ENCODE results near the gene CENPN. TPM values are rescaled to one million over a fixed set of nuclear protein-coding genes. Genes with fewer than 3 reads are reported as not detected.
A peak's percentile ranks its signal among the peaks of the same experiment; 100 is the strongest.

CENPN gene
- polyA plus RNA-seq, 3 donors, result 2.5 to 4.9 (median 4.4) TPM

- peaks cover 0 to 1% (median 0%) of the 10 kb centered on the region in 3 donors for H3K27me3 Mint-ChIP-seq (ENCODE audit: low read depth in 3 of 3)
- Histone ChIP-seq H3K36me3 (replicated peaks in 1 of 2; ENCODE audit: control insufficient read depth in 1 of 2, insufficient read depth in 2 of 2, low read length in 2 of 2) (peaks cover under 1 to 17% of the 10 kb centered on the region in 2 donors), H3K27ac (ENCODE audit: low read depth in 1 of 2, low read length in 2 of 2) (peak overlapping the region in 1 of 2 donors; percentile 80), H3K79me2 (ENCODE audit: insufficient read depth, low read length) (peaks cover 96% of the 10 kb centered on the region), H3K9ac (ENCODE audit: insufficient read depth, low read length, poor library complexity, severe bottlenecking) (peak overlapping the region; percentile 58), H3K4me2 (replicated peaks; ENCODE audit: extremely low read depth, low read length, poor library complexity, severe bottlenecking) (peak overlapping the region; percentile 85), H4K20me1 (ENCODE audit: insufficient read depth, low read length) (no peaks in the 10 kb centered on the region), H2AFZ (ENCODE audit: insufficient read depth, low read depth, low read length, poor library complexity, severe bottlenecking) (peak overlapping the region; percentile 65), H3K4me3 (replicated peaks in 1 of 3; ENCODE audit: low read depth in 2 of 3, low read length in 3 of 3) (peak overlapping the region; percentile 52 to 90 (median 81)), H3K9me3 (replicated peaks in 1 of 2; ENCODE audit: control insufficient read depth in 1 of 2, insufficient read depth in 1 of 2, low read length in 2 of 2) (no peaks in the 10 kb centered on the region), H3K4me1 (ENCODE audit: control insufficient read depth in 1 of 2, insufficient read depth in 2 of 2, low read length in 2 of 2) (peaks cover 6 to 20% of the 10 kb centered on the region in 2 donors), H3K27me3 (ENCODE audit: control insufficient read depth in 2 of 2, insufficient read depth in 2 of 2, low read length in 2 of 2) (no peaks in the 10 kb centered on the region)
- H3K4me1 Mint-ChIP-seq, result peaks cover 24% of the 10 kb centered on the region
- WGBS (ENCODE audit: insufficient coverage), result no CpG with 5 or more reads among the region's 9 CpGs
- peak overlapping the region in 6 of 7 donors; percentile 65 to 90 (median 82) for H3K27ac Mint-ChIP-seq
- H3K4me3 Mint-ChIP-seq, result peak overlapping the region; percentile 77 to 97
- intact Hi-C loops (cut with micrococcal nuclease), result no loop called here
- no peak for TF ChIP-seq CTCF (IDR thresholded peaks at IDR 0.05)
- peak in 2 of 3 donors; percentile 22 to 47 for DNase-seq
- H3K36me3 Mint-ChIP-seq, result peaks cover 10 to 17% of the 10 kb centered on the region in 2 donors
- no peaks in the 10 kb centered on the region for H3K9me3 Mint-ChIP-seq
Measured at GRCh38 chr16:80997139-80997798, 9.7 kb upstream of the CENPN start.

- H3K9me3 Mint-ChIP-seq, result no peaks in the 10 kb centered on the region
- H3K4me3 Mint-ChIP-seq, result peak overlapping the region; percentile 77 to 97
- peaks cover 27% of the 10 kb centered on the region for H3K4me1 Mint-ChIP-seq
- peak overlapping the region; percentile 52 to 90 (median 81) for H3K4me3 ChIP-seq (replicated peaks in 1 of 3; ENCODE audit: low read depth in 2 of 3, low read length in 3 of 3)
- H3K27me3 Mint-ChIP-seq (ENCODE audit: low read depth in 3 of 3), result peaks cover 0 to 1% (median 0%) of the 10 kb centered on the region in 3 donors
- peak overlapping the region; percentile 86 to 94 (median 89) for H3K27ac Mint-ChIP-seq
- intact Hi-C loops (cut with micrococcal nuclease), result no loop called here
- peaks cover 6 to 20% of the 10 kb centered on the region in 2 donors for H3K4me1 ChIP-seq (ENCODE audit: control insufficient read depth in 1 of 2, insufficient read depth in 2 of 2, low read length in 2 of 2)
- peak overlapping the region; percentile 58 for H3K9ac ChIP-seq (ENCODE audit: insufficient read depth, low read length, poor library complexity, severe bottlenecking)
- peak overlapping the region; percentile 65 for H2AFZ ChIP-seq (ENCODE audit: insufficient read depth, low read depth, low read length, poor library complexity, severe bottlenecking)
- TF ChIP-seq CTCF (IDR thresholded peaks at IDR 0.05), result no peak
- H4K20me1 ChIP-seq (ENCODE audit: insufficient read depth, low read length), result no peaks in the 10 kb centered on the region
- H3K27ac ChIP-seq (ENCODE audit: low read depth in 1 of 2, low read length in 2 of 2), result peak overlapping the region; percentile 48 to 80
- H3K27me3 ChIP-seq (ENCODE audit: control insufficient read depth in 2 of 2, insufficient read depth in 2 of 2, low read length in 2 of 2), result no peaks in the 10 kb centered on the region
- peaks cover 98% of the 10 kb centered on the region for H3K79me2 ChIP-seq (ENCODE audit: insufficient read depth, low read length)
- H3K36me3 ChIP-seq (replicated peaks in 1 of 2; ENCODE audit: control insufficient read depth in 1 of 2, insufficient read depth in 2 of 2, low read length in 2 of 2), result peaks cover 0 to 11% of the 10 kb centered on the region in 2 donors
- DNase-seq, result peak; percentile 40 to 52 (median 41)
- peaks cover 5 to 12% of the 10 kb centered on the region in 2 donors for H3K36me3 Mint-ChIP-seq
- H3K4me2 ChIP-seq (replicated peaks; ENCODE audit: extremely low read depth, low read length, poor library complexity, severe bottlenecking), result peak overlapping the region; percentile 85
- no CpG with 5 or more reads among the region's 7 CpGs for WGBS (ENCODE audit: insufficient coverage)
- no peaks in the 10 kb centered on the region for H3K9me3 ChIP-seq (replicated peaks in 1 of 2; ENCODE audit: control insufficient read depth in 1 of 2, insufficient read depth in 1 of 2, low read length in 2 of 2)
Measured at GRCh38 chr16:80997964-80998620, 8.9 kb upstream of the CENPN start.

Measured in CD14-positive monocyte (primary cell).